Neural progenitor cell (in vitro differentiated cells): Measurements from ENCODE around the gene TMEM95. TPM values are rescaled to one million over a fixed set of nuclear protein-coding genes. Genes with fewer than 3 reads are reported as not detected.
A peak's percentile ranks its signal among the peaks of the same experiment; 100 is the strongest.

Experiments used
- DNase-seq: peaks from one replicate; pipeline ENCODE4 v3.0.0-alpha.2; 2016; ENCODE audit warnings: low spot score
- H2AFZ ChIP-seq: fragments of 200-600 bp; sonication (generic); replicated peaks from 2 replicates; pipeline ENCODE4 v1.6.1; 2016; ENCODE audit warnings: antibody characterized with exemption
- H3F3A ChIP-seq: fragments of 200-600 bp; sonication (generic); 2 replicates; pipeline ENCODE4 v1.6.1; 2016; ENCODE audit warnings: antibody characterized with exemption, low read depth
- H3K27ac ChIP-seq: fragments of 200-600 bp; sonication (generic); 2 replicates; pipeline ENCODE4 v1.5.1; 2016; ENCODE audit warnings: mild to moderate bottlenecking
- H3K27me3 ChIP-seq: fragments of 200-600 bp; sonication (generic); 2 replicates; pipeline ENCODE4 v1.6.1; 2016; ENCODE audit warnings: mild to moderate bottlenecking, moderate library complexity
- H3K36me3 ChIP-seq: fragments of 200-600 bp; sonication (generic); 2 replicates; pipeline ENCODE4 v1.5.1; 2016
- H3K4me1 ChIP-seq: fragments of 200-600 bp; sonication (generic); 2 replicates; pipeline ENCODE4 v1.6.1; 2016; ENCODE audit warnings: mixed run types
- H3K4me2 ChIP-seq: fragments of 200-600 bp; sonication (generic); 2 replicates; pipeline ENCODE4 v1.6.1; 2016
- H3K4me3 ChIP-seq: fragments of 200-600 bp; sonication (generic); 2 replicates; pipeline ENCODE4 v1.5.1; 2016
- H3K79me2 ChIP-seq: fragments of 200-600 bp; sonication (generic); 2 replicates; pipeline ENCODE4 v1.6.1; 2016; ENCODE audit warnings: low read depth
- H3K9ac ChIP-seq: fragments of 200-600 bp; sonication (generic); 2 replicates; pipeline ENCODE4 v1.6.1; 2016
- H3K9me3 ChIP-seq: fragments of 200-600 bp; sonication (generic); 2 replicates; pipeline ENCODE4 v1.5.1; 2016; ENCODE audit warnings: low read depth
- H4K20me1 ChIP-seq: fragments of 200-600 bp; sonication (generic); 2 replicates; pipeline ENCODE4 v1.6.1; 2016; ENCODE audit warnings: low read depth
- H3K27ac Mint-ChIP-seq: 3 replicates; pipeline ENCODE4 v1.8.0; 2021; ENCODE audit warnings: mixed read lengths
- H3K27me3 Mint-ChIP-seq: 2 replicates; pipeline ENCODE4 v1.8.0; 2022; ENCODE audit warnings: low read depth, mild to moderate bottlenecking, inconsistent platforms, moderate library complexity, mixed read lengths; ENCODE audit not compliant: insufficient read depth
- H3K36me3 Mint-ChIP-seq: 3 replicates; pipeline ENCODE4 v1.8.0; 2021; ENCODE audit warnings: mixed read lengths
- H3K4me1 Mint-ChIP-seq: 3 replicates; pipeline ENCODE4 v1.8.0; 2021; ENCODE audit warnings: mixed read lengths
- H3K4me3 Mint-ChIP-seq: 3 replicates; pipeline ENCODE4 v1.8.0; 2021; ENCODE audit warnings: mild to moderate bottlenecking, moderate library complexity, mixed read lengths
- H3K9me3 Mint-ChIP-seq: 3 replicates; pipeline ENCODE4 v1.8.0; 2020; ENCODE audit warnings: mixed read lengths
- EZH2 ChIP-seq: fragments of 200-600 bp; sonication (generic); IDR thresholded peaks from 2 replicates; pipeline ENCODE4 v1.6.1; 2017; ENCODE audit warnings: antibody characterized with exemption, mild to moderate bottlenecking, moderate library complexity
- EZH2phosphoT487 ChIP-seq: fragments of 200-600 bp; sonication (generic); IDR thresholded peaks from 2 replicates; pipeline ENCODE4 v1.6.1; 2017; ENCODE audit warnings: antibody characterized with exemption
- total RNA-seq: library from RNA; depleted of rRNA; stranded (reverse); fragments of >200 nt; gene quantifications from 2 replicates; pipeline ENCODE4 v1.2.3, GENCODE V29; 2015; ENCODE audit warnings: low replicate concordance
- TF ChIP-seq, protein P1 (sequence below): fragments of 200-600 bp; sonication (generic); IDR thresholded peaks from 2 replicates; pipeline ENCODE4 v1.5.1; 2017; ENCODE audit warnings: antibody characterized with exemption, mild to moderate bottlenecking

TMEM95 gene
- total RNA-seq, 1 donor from 2014 or later = not detected

DNA sequence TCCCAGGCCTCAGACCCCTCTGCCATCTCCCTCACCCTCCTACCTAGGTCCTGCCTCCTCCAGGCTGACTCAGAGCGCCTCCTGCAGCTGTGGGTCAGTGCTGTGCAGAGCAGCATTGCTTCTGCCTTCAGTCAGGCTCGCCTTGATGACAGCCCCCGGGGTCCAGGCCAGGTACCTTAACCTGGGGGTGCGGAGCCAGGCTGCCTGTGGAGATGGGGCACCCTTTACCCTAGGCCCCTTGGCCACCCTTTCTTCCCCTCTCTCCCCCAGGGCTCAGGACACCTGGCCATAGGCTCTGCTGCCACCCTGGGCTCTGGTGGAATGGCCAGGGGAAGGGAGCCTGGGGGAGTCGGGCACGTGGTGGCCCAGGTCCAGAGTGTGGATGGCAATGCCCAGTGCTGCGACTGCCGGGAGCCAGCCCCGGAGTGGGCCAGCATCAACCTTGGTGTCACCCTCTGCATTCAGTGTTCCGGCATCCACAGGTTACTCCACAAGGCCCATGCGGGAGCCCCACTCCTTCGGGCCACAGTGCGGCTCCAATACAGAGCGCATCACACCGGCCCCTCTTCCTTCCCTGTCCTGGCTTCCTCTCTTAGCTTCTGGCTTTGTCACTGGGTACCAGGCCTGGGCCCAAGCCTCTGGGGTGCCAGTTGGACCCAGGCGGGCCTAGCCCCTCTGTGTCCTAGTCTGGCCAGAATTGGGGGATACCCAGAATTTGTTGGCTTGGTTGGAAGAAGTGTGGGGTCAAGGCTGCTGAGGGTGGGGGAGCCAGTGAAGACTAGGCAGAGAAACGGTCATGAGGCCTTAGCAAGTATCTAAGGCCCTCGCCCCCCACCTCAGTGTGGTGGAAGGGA, 8.0 kb upstream of the TMEM95 start:
- Histone ChIP-seq H3K27ac (no peak overlapping the region), H3K27me3 (peaks cover 8% of the 10 kb centered on the region), H3K36me3 (no peaks in the 10 kb centered on the region), H3K4me2 (no peak overlapping the region), H3K79me2 (no peaks in the 10 kb centered on the region), H3K9ac (no peak overlapping the region), H4K20me1 (peaks cover 7% of the 10 kb centered on the region), H3K4me1 (peaks cover 9% of the 10 kb centered on the region), H3K4me3 (no peak overlapping the region), H3K9me3 (no peaks in the 10 kb centered on the region), H2AFZ (no peak overlapping the region), H3F3A (peaks cover 38% of the 10 kb centered on the region)
- DNase-seq = no peak
- Mint-ChIP-seq H3K4me1 (peaks cover 22% of the 10 kb centered on the region), H3K27ac (no peak overlapping the region), H3K27me3 (peaks cover 9% of the 10 kb centered on the region), H3K4me3 (peak overlapping the region; percentile 68), H3K9me3 (no peaks in the 10 kb centered on the region), H3K36me3 (no peaks in the 10 kb centered on the region)
- no peak for TF ChIP-seq EZH2
- no peak for TF ChIP-seq EZH2phosphoT487
- TF ChIP-seq, protein P1, sequence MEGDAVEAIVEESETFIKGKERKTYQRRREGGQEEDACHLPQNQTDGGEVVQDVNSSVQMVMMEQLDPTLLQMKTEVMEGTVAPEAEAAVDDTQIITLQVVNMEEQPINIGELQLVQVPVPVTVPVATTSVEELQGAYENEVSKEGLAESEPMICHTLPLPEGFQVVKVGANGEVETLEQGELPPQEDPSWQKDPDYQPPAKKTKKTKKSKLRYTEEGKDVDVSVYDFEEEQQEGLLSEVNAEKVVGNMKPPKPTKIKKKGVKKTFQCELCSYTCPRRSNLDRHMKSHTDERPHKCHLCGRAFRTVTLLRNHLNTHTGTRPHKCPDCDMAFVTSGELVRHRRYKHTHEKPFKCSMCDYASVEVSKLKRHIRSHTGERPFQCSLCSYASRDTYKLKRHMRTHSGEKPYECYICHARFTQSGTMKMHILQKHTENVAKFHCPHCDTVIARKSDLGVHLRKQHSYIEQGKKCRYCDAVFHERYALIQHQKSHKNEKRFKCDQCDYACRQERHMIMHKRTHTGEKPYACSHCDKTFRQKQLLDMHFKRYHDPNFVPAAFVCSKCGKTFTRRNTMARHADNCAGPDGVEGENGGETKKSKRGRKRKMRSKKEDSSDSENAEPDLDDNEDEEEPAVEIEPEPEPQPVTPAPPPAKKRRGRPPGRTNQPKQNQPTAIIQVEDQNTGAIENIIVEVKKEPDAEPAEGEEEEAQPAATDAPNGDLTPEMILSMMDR = no peak

- no peaks in the 10 kb centered on the region for H3K79me2 ChIP-seq
- H3K36me3 Mint-ChIP-seq = no peaks in the 10 kb centered on the region
- no peaks in the 10 kb centered on the region for H3K9me3 Mint-ChIP-seq
- H3F3A ChIP-seq = peaks cover 46% of the 10 kb centered on the region
- no peak for TF ChIP-seq EZH2phosphoT487
- TF ChIP-seq EZH2 = no peak
- TF ChIP-seq, protein P1 = no peak
- no peak overlapping the region for H3K9ac ChIP-seq
- peak overlapping the region; percentile 73 for H3K4me3 Mint-ChIP-seq
- peaks cover 28% of the 10 kb centered on the region for H3K4me1 Mint-ChIP-seq
- no peak for DNase-seq
- peaks cover 8% of the 10 kb centered on the region for H3K27me3 ChIP-seq
- H3K27ac Mint-ChIP-seq = no peak overlapping the region
- H3K27ac ChIP-seq = no peak overlapping the region
- H3K36me3 ChIP-seq = no peaks in the 10 kb centered on the region
- peaks cover 9% of the 10 kb centered on the region for H3K4me1 ChIP-seq
- no peaks in the 10 kb centered on the region for H3K9me3 ChIP-seq
- H3K4me2 ChIP-seq = no peak overlapping the region
- H3K4me3 ChIP-seq = no peak overlapping the region
- H3K27me3 Mint-ChIP-seq = peaks cover 9% of the 10 kb centered on the region
- peaks cover 7% of the 10 kb centered on the region for H4K20me1 ChIP-seq
- no peak overlapping the region for H2AFZ ChIP-seq
Observed at GRCh38 chr17:7347630-7348477, 7.1 kb upstream of the TMEM95 start.

- DNase-seq = no peak
- Histone ChIP-seq H3K79me2 (no peaks in the 10 kb centered on the region), H3K27ac (no peak overlapping the region), H3K9me3 (no peaks in the 10 kb centered on the region), H2AFZ (no peak overlapping the region), H3F3A (peaks cover 46% of the 10 kb centered on the region), H4K20me1 (peaks cover 7% of the 10 kb centered on the region), H3K36me3 (no peaks in the 10 kb centered on the region), H3K4me3 (no peak overlapping the region), H3K27me3 (peaks cover 8% of the 10 kb centered on the region), H3K4me1 (peaks cover 9% of the 10 kb centered on the region), H3K4me2 (no peak overlapping the region), H3K9ac (no peak overlapping the region)
- H3K4me3 Mint-ChIP-seq = peak overlapping the region; percentile 91
- no peak overlapping the region for H3K27ac Mint-ChIP-seq
- H3K4me1 Mint-ChIP-seq = peaks cover 35% of the 10 kb centered on the region
- peaks cover 9% of the 10 kb centered on the region for H3K27me3 Mint-ChIP-seq
- TF ChIP-seq, protein P1 = no peak
- TF ChIP-seq EZH2 (no peak), EZH2phosphoT487 (no peak)
- H3K36me3 Mint-ChIP-seq = no peaks in the 10 kb centered on the region
- no peaks in the 10 kb centered on the region for H3K9me3 Mint-ChIP-seq
Observed at GRCh38 chr17:7348478-7349242, 6.3 kb upstream of the TMEM95 start.
